Measurements from ENCODE around the gene ABCB8. TPM values are rescaled to one million over a fixed set of nuclear protein-coding genes. Genes with fewer than 3 reads are reported as not detected.
A peak's percentile ranks its signal among the peaks of the same experiment; 100 is the strongest.
"Not testable (repeated sequence)": the region's sequence is repeated elsewhere in the genome, so short reads cannot be mapped to it uniquely, and the experiment has no call there.

ABCB8 gene
- total RNA-seq, 1 donor from 2014 or later, result 57.4 TPM

- DNase-seq, result no peak
- H3K36me3 Mint-ChIP-seq (ENCODE audit: low read depth), result no peaks in the 10 kb centered on the region
- peaks cover 22% of the 10 kb centered on the region for H3K4me1 Mint-ChIP-seq
- H3K4me3 Mint-ChIP-seq, result no peak overlapping the region
- no peak overlapping the region for H3K27ac Mint-ChIP-seq
- no peaks in the 10 kb centered on the region for H3K27me3 Mint-ChIP-seq
- intact Hi-C loops (cut with micrococcal nuclease), result no loop called here
- no peaks in the 10 kb centered on the region for H3K9me3 Mint-ChIP-seq
These were observed 22.7 kb upstream of the ABCB8 start for GRCh38 chr7:151005566-151005965.

DNA sequence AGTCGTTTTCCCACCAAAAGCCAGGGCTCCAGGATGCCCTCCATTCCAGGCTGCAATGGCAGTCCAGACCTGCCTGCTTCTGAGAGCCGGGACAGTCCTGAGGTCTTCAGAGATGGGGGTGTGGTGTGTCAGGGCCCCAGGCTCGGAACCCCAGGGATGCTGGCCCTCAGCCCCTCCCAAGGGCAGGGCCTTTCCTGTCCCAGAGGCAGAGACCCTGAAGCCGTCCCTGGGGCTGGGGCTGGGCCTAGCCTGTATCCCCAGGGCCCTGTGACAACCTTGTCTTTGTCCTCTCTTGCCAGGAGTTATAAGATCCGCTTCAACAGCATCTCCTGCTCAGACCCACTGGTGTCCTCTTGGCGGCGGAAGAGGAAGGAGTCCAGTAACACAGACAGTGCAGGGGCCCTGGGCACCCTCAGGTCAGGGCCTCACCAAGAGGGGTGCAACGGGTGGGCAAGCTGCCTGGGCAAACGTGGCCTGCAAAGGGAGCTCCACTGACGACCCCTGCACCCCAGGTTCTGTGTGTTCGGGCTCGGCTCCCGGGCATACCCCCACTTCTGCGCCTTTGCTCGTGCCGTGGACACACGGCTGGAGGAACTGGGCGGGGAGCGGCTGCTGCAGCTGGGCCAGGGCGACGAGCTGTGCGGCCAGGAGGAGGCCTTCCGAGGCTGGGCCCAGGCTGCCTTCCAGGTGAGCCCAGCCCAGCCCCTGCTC, 21.5 kb upstream of the ABCB8 start:
- intact Hi-C loops (cut with micrococcal nuclease), result no loop called here
- no peaks in the 10 kb centered on the region for H3K36me3 Mint-ChIP-seq (ENCODE audit: low read depth)
- no peak overlapping the region for H3K27ac Mint-ChIP-seq
- H3K4me3 Mint-ChIP-seq, result no peak overlapping the region
- H3K27me3 Mint-ChIP-seq, result no peaks in the 10 kb centered on the region
- H3K9me3 Mint-ChIP-seq, result no peaks in the 10 kb centered on the region
- no peak for DNase-seq
- H3K4me1 Mint-ChIP-seq, result peaks cover 31% of the 10 kb centered on the region

- intact Hi-C loops (cut with micrococcal nuclease), result no loop called here
- peaks cover 38% of the 10 kb centered on the region for H3K4me1 Mint-ChIP-seq
These were observed 20.8 kb upstream of the ABCB8 start for GRCh38 chr7:151007469-151007898.

GRCh38 chr7:151008143-151008510, 20.1 kb upstream of the ABCB8 start:
- Mint-ChIP-seq H3K4me3 (peak overlapping the region; percentile 84), H3K27me3 (no peaks in the 10 kb centered on the region), H3K36me3 (ENCODE audit: low read depth) (peaks cover 5% of the 10 kb centered on the region), H3K4me1 (peaks cover 44% of the 10 kb centered on the region), H3K9me3 (no peaks in the 10 kb centered on the region), H3K27ac (peak overlapping the region; percentile 90)
- peak; percentile 80 for DNase-seq
- intact Hi-C loops (cut with micrococcal nuclease), result loop anchor here (2.0 kb wide), 1 partner anchor 685 kb away; the partner anchor contains the start of genes ACTR3C and LRRC61

More at GRCh38 chr7:151007469-151007898, 20.8 kb upstream of the ABCB8 start:
- DNase-seq, result no peak
- Mint-ChIP-seq H3K9me3 (no peaks in the 10 kb centered on the region), H3K27ac (peak overlapping the region; percentile 90), H3K36me3 (ENCODE audit: low read depth) (peaks cover 2% of the 10 kb centered on the region), H3K27me3 (no peaks in the 10 kb centered on the region), H3K4me3 (peak overlapping the region; percentile 84)

GRCh38 chr7:151008511-151009323, 19.5 kb upstream of the ABCB8 start:
- peak; percentile 92 for DNase-seq
- Mint-ChIP-seq H3K4me3 (peak overlapping the region; percentile 84), H3K4me1 (peaks cover 46% of the 10 kb centered on the region), H3K27me3 (no peaks in the 10 kb centered on the region), H3K9me3 (no peaks in the 10 kb centered on the region), H3K27ac (peak overlapping the region; percentile 90), H3K36me3 (ENCODE audit: low read depth) (peaks cover 5% of the 10 kb centered on the region)
- intact Hi-C loops (cut with micrococcal nuclease), result loop anchor here (2.0 kb wide), 1 partner anchor 686 kb away; the partner anchor contains the start of genes ACTR3C and LRRC61

- peak overlapping the region; percentile 84 for H3K4me3 Mint-ChIP-seq
- intact Hi-C loops (cut with micrococcal nuclease), result loop anchor here (2.0 to 5.0 kb wide), 5 partner anchors 13 to 687 kb away; partner anchors contain the start of genes ACTR3C, FASTK, KCNH2 and LRRC61
- H3K9me3 Mint-ChIP-seq, result no peaks in the 10 kb centered on the region
- peaks cover 7% of the 10 kb centered on the region for H3K36me3 Mint-ChIP-seq (ENCODE audit: low read depth)
- no peak overlapping the region for H3K27ac Mint-ChIP-seq
- peaks cover 51% of the 10 kb centered on the region for H3K4me1 Mint-ChIP-seq
- H3K27me3 Mint-ChIP-seq, result no peaks in the 10 kb centered on the region
- DNase-seq, result no peak
These were observed 18.8 kb upstream of the ABCB8 start for GRCh38 chr7:151009327-151010036.

- H3K27ac Mint-ChIP-seq, result peak overlapping the region; percentile 90
- peaks cover 8% of the 10 kb centered on the region for H3K36me3 Mint-ChIP-seq (ENCODE audit: low read depth)
- DNase-seq, result no peak
- peak overlapping the region; percentile 81 for H3K4me3 Mint-ChIP-seq
- no peaks in the 10 kb centered on the region for H3K27me3 Mint-ChIP-seq
- peaks cover 56% of the 10 kb centered on the region for H3K4me1 Mint-ChIP-seq
- intact Hi-C loops (cut with micrococcal nuclease), result loop anchor here (2.0 to 5.0 kb wide), 4 partner anchors 13 to 72 kb away; partner anchors contain the start of genes FASTK, KCNH2, SLC4A2 and TMUB1
- H3K9me3 Mint-ChIP-seq, result no peaks in the 10 kb centered on the region
These were observed 18.3 kb upstream of the ABCB8 start for GRCh38 chr7:151010037-151010306.

DNA sequence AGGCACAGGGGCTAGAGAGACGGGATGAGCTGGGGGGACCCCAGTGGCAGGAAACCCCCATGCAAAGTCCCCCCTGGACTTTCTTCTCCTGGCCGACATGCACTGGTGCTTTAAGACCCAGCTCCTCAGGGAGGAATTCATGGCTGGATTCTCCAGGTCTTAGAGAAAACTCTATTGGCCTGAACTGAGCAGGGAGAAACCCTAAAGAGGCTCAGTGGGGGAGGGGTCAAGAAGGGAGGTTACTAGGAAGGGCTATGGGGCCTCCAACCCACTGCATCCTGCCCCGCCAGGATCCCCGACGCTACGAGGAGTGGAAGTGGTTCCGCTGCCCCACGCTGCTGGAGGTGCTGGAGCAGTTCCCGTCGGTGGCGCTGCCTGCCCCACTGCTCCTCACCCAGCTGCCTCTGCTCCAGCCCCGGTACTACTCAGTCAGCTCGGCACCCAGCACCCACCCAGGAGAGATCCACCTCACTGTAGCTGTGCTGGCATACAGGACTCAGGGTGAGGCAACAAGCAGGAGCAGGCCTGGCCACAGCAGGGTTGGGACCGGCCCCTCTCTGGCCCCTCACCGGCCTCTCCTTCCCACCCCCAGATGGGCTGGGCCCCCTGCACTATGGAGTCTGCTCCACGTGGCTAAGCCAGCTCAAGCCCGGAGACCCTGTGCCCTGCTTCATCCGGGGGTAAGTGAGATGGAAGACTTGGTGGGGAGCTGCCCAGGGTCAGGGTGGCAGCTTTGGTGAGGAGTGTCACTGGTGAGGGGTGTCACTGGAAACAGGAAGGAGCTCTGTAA, 17.7 kb upstream of the ABCB8 start:
- Mint-ChIP-seq H3K4me1 (peaks cover 62% of the 10 kb centered on the region), H3K9me3 (no peaks in the 10 kb centered on the region), H3K27me3 (no peaks in the 10 kb centered on the region), H3K4me3 (peak overlapping the region; percentile 81), H3K27ac (peak overlapping the region; percentile 90), H3K36me3 (ENCODE audit: low read depth) (peaks cover 12% of the 10 kb centered on the region)
- intact Hi-C loops (cut with micrococcal nuclease), result loop anchor here (2.0 to 5.0 kb wide), 4 partner anchors 14 to 72 kb away; partner anchors contain the start of genes FASTK, KCNH2, SLC4A2 and TMUB1
- peak; percentile 85 for DNase-seq

- peaks cover 12% of the 10 kb centered on the region for H3K36me3 Mint-ChIP-seq (ENCODE audit: low read depth)
- H3K27ac Mint-ChIP-seq, result peak overlapping the region; percentile 90
- H3K9me3 Mint-ChIP-seq, result no peaks in the 10 kb centered on the region
- no peaks in the 10 kb centered on the region for H3K27me3 Mint-ChIP-seq
- peak overlapping the region; percentile 81 for H3K4me3 Mint-ChIP-seq
- H3K4me1 Mint-ChIP-seq, result peaks cover 64% of the 10 kb centered on the region
- intact Hi-C loops (cut with micrococcal nuclease), result loop anchor here (2.0 to 5.0 kb wide), 4 partner anchors 14 to 71 kb away; partner anchors contain the start of genes FASTK, KCNH2, SLC4A2 and TMUB1
- no peak for DNase-seq
These were observed 17.2 kb upstream of the ABCB8 start for GRCh38 chr7:151011097-151011409.

- intact Hi-C loops (cut with micrococcal nuclease), result loop anchor here (2.0 to 5.0 kb wide), 4 partner anchors 15 to 71 kb away; partner anchors contain the start of genes FASTK, KCNH2, SLC4A2 and TMUB1
- peak overlapping the region; percentile 88 for H3K27ac Mint-ChIP-seq
- H3K4me1 Mint-ChIP-seq, result peaks cover 66% of the 10 kb centered on the region
- H3K9me3 Mint-ChIP-seq, H3K27me3 Mint-ChIP-seq, DNase-seq: not testable (repeated sequence)
- H3K36me3 Mint-ChIP-seq (ENCODE audit: low read depth), result peaks cover 12% of the 10 kb centered on the region
- peak overlapping the region; percentile 67 for H3K4me3 Mint-ChIP-seq
These were observed 16.6 kb upstream of the ABCB8 start for GRCh38 chr7:151011616-151012015.

DNA sequence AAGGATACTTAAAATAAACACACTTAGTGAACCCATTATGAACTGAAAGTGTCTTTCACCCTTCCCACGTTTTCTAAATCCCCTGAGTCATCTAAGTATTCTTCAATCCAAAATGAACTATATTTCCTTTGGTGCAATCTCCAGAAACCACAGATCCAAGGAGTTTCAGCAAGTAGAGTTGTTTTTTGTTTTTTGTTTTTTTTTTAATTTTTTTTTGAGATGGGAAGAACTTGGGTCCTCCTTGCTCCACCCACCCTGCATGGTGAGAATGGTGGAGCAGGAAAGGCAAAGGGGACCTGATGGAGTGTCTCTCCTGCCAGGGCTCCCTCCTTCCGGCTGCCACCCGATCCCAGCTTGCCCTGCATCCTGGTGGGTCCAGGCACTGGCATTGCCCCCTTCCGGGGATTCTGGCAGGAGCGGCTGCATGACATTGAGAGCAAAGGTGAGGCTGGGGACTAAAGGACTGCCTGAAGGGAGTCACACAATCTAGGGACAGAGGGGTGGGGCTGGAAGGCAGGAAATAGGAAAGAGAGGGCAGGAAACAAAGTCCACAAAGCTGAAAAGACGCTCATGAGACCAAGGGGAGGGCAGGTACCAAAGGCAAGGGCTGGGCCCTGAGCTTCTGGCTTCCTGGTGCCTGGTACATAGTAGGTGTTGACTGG, 16.1 kb upstream of the ABCB8 start:
- peaks cover 69% of the 10 kb centered on the region for H3K4me1 Mint-ChIP-seq
- intact Hi-C loops (cut with micrococcal nuclease), result loop anchor here (5.0 kb wide), 2 partner anchors 35 to 70 kb away; partner anchors contain the start of genes FASTK, KCNH2 and TMUB1

DNA sequence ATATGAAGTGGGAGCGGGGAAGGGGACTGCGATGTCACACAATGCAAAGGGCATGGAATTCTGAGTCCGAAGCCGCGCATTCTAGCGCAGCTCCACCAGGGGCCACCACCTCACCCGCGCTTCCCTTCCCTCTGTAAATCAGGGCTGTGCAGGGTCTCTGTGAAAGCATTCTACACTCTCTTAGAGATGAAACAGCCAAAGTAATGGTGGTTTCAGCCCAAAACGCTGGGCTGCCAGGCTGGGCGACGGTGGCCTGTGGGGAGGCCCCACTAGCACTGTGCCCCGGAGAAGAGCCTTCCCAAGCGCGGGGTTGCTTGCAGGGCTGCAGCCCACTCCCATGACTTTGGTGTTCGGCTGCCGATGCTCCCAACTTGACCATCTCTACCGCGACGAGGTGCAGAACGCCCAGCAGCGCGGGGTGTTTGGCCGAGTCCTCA, 15.3 kb upstream of the ABCB8 start:
- Mint-ChIP-seq H3K36me3 (ENCODE audit: low read depth) (peaks cover 12% of the 10 kb centered on the region), H3K4me3 (peak overlapping the region; percentile 67), H3K9me3 (no peaks in the 10 kb centered on the region), H3K27ac (peak overlapping the region; percentile 88), H3K4me1 (peaks cover 69% of the 10 kb centered on the region), H3K27me3 (peaks cover 3% of the 10 kb centered on the region)
- DNase-seq, result no peak
- intact Hi-C loops (cut with micrococcal nuclease), result loop anchor here (1.0 to 5.0 kb wide), 3 partner anchors 15 to 69 kb away; partner anchors contain the start of genes ABCB8, FASTK, KCNH2 and TMUB1

More for the DNA sequence above, 16.1 kb upstream of the ABCB8 start:
- Mint-ChIP-seq H3K36me3 (ENCODE audit: low read depth) (peaks cover 12% of the 10 kb centered on the region), H3K4me3 (peak overlapping the region; percentile 67), H3K27ac (peak overlapping the region; percentile 88), H3K9me3 (no peaks in the 10 kb centered on the region), H3K27me3 (no peaks in the 10 kb centered on the region)
- no peak for DNase-seq
